ENCODE results near the gene CHKA. TPM values are rescaled to one million over a fixed set of nuclear protein-coding genes. Genes with fewer than 3 reads are reported as not detected.

CHKA gene
- total RNA-seq, 2 donors from 2014 or later: 11.6 to 16.7 TPM

- Mint-ChIP-seq H3K36me3 (ENCODE audit: insufficient read depth in 2 of 2) (no peaks in the 10 kb centered on the region), H3K27me3 (ENCODE audit: low read depth) (no peaks in the 10 kb centered on the region), H3K27ac (no peak overlapping the region), H3K4me3 (no peak overlapping the region), H3K9me3 (no peaks in the 10 kb centered on the region), H3K4me1 (ENCODE audit: low read depth) (no peaks in the 10 kb centered on the region)
- ATAC-seq (replicated peaks in 1 of 2) (no peak), DNase-seq (no peak)
Measured at GRCh38 chr11:68150037-68150436, 28.8 kb upstream of the CHKA start.

GRCh38 chr11:68149417-68149816 lies 28.2 kb upstream of the CHKA start:
- no peak overlapping the region for H3K27ac Mint-ChIP-seq
- no peaks in the 10 kb centered on the region for H3K36me3 Mint-ChIP-seq (ENCODE audit: insufficient read depth in 2 of 2)
- ATAC-seq (replicated peaks in 1 of 2) (no peak), DNase-seq (no peak)
- no peaks in the 10 kb centered on the region for H3K9me3 Mint-ChIP-seq
- no peaks in the 10 kb centered on the region for H3K27me3 Mint-ChIP-seq (ENCODE audit: low read depth)
- no peaks in the 10 kb centered on the region for H3K4me1 Mint-ChIP-seq (ENCODE audit: low read depth)
- no peak overlapping the region for H3K4me3 Mint-ChIP-seq

GRCh38 chr11:68148879-68149278 lies 27.7 kb upstream of the CHKA start:
- Mint-ChIP-seq H3K4me1 (ENCODE audit: low read depth) (no peaks in the 10 kb centered on the region), H3K27me3 (ENCODE audit: low read depth) (no peaks in the 10 kb centered on the region), H3K4me3 (no peak overlapping the region), H3K36me3 (ENCODE audit: insufficient read depth in 2 of 2) (no peaks in the 10 kb centered on the region), H3K27ac (no peak overlapping the region), H3K9me3 (no peaks in the 10 kb centered on the region)
- no peak for DNase-seq
- no peak for ATAC-seq (replicated peaks in 1 of 2)

GRCh38 chr11:68148071-68148805 lies 27.1 kb upstream of the CHKA start:
- ATAC-seq (replicated peaks in 1 of 2): no peak
- no peak overlapping the region for H3K4me3 Mint-ChIP-seq
- no peaks in the 10 kb centered on the region for H3K9me3 Mint-ChIP-seq

GRCh38 chr11:68146704-68147474 lies 25.7 kb upstream of the CHKA start:
- ATAC-seq (replicated peaks in 1 of 2) (no peak), DNase-seq (no peak)
- H3K27ac Mint-ChIP-seq: no peak overlapping the region
- peaks cover 8% of the 10 kb centered on the region for H3K4me1 Mint-ChIP-seq (ENCODE audit: low read depth)
- no peaks in the 10 kb centered on the region for H3K27me3 Mint-ChIP-seq (ENCODE audit: low read depth)
- no peaks in the 10 kb centered on the region for H3K36me3 Mint-ChIP-seq (ENCODE audit: insufficient read depth in 2 of 2)
- H3K9me3 Mint-ChIP-seq: no peaks in the 10 kb centered on the region
- H3K4me3 Mint-ChIP-seq: no peak overlapping the region

More at GRCh38 chr11:68148071-68148805, 27.1 kb upstream of the CHKA start:
- Mint-ChIP-seq H3K27ac (no peak overlapping the region), H3K4me1 (ENCODE audit: low read depth) (no peaks in the 10 kb centered on the region), H3K36me3 (ENCODE audit: insufficient read depth in 2 of 2) (no peaks in the 10 kb centered on the region), H3K27me3 (ENCODE audit: low read depth) (no peaks in the 10 kb centered on the region)
- no peak for DNase-seq

GRCh38 chr11:68146010-68146540 lies 24.9 kb upstream of the CHKA start:
- H3K27me3 Mint-ChIP-seq (ENCODE audit: low read depth): no peaks in the 10 kb centered on the region
- ATAC-seq (replicated peaks in 1 of 2) (no peak), DNase-seq (no peak)
- no peak overlapping the region for H3K4me3 Mint-ChIP-seq
- no peak overlapping the region for H3K27ac Mint-ChIP-seq
- H3K9me3 Mint-ChIP-seq: no peaks in the 10 kb centered on the region
- H3K36me3 Mint-ChIP-seq (ENCODE audit: insufficient read depth in 2 of 2): no peaks in the 10 kb centered on the region
- peaks cover 14% of the 10 kb centered on the region for H3K4me1 Mint-ChIP-seq (ENCODE audit: low read depth)

- no peaks in the 10 kb centered on the region for H3K36me3 Mint-ChIP-seq (ENCODE audit: insufficient read depth in 2 of 2)
- ATAC-seq (replicated peaks in 1 of 2) (no peak), DNase-seq (no peak)
- H3K27ac Mint-ChIP-seq: no peak overlapping the region
- peaks cover 14% of the 10 kb centered on the region for H3K4me1 Mint-ChIP-seq (ENCODE audit: low read depth)
- H3K27me3 Mint-ChIP-seq (ENCODE audit: low read depth): no peaks in the 10 kb centered on the region
- no peaks in the 10 kb centered on the region for H3K9me3 Mint-ChIP-seq
- no peak overlapping the region for H3K4me3 Mint-ChIP-seq
Measured at GRCh38 chr11:68145120-68145866, 24.1 kb upstream of the CHKA start.

GRCh38 chr11:68143310-68143689 lies 22.1 kb upstream of the CHKA start:
- H3K9me3 Mint-ChIP-seq: no peaks in the 10 kb centered on the region
- ATAC-seq (replicated peaks in 1 of 2): no peak
- no peaks in the 10 kb centered on the region for H3K27me3 Mint-ChIP-seq (ENCODE audit: low read depth)
- no peak for DNase-seq
- no peaks in the 10 kb centered on the region for H3K36me3 Mint-ChIP-seq (ENCODE audit: insufficient read depth in 2 of 2)
- H3K4me3 Mint-ChIP-seq: no peak overlapping the region
- H3K4me1 Mint-ChIP-seq (ENCODE audit: low read depth): peaks cover 14% of the 10 kb centered on the region
- no peak overlapping the region for H3K27ac Mint-ChIP-seq

GRCh38 chr11:68142441-68143309 lies 21.5 kb upstream of the CHKA start:
- no peaks in the 10 kb centered on the region for H3K27me3 Mint-ChIP-seq (ENCODE audit: low read depth)
- peaks cover 14% of the 10 kb centered on the region for H3K4me1 Mint-ChIP-seq (ENCODE audit: low read depth)
- no peak for ATAC-seq (replicated peaks in 1 of 2)
- peak overlapping the region; percentile 47 to 63 for H3K4me3 Mint-ChIP-seq
- H3K36me3 Mint-ChIP-seq (ENCODE audit: insufficient read depth in 2 of 2): no peaks in the 10 kb centered on the region
- DNase-seq: no peak
- H3K27ac Mint-ChIP-seq: no peak overlapping the region
- no peaks in the 10 kb centered on the region for H3K9me3 Mint-ChIP-seq

GRCh38 chr11:68142028-68142412 lies 20.8 kb upstream of the CHKA start:
- H3K4me3 Mint-ChIP-seq: peak overlapping the region; percentile 47 to 63
- no peaks in the 10 kb centered on the region for H3K36me3 Mint-ChIP-seq (ENCODE audit: insufficient read depth in 2 of 2)
- ATAC-seq (replicated peaks in 1 of 2): peak; percentile 90 to 93
- peak overlapping the region; percentile 80 for H3K27ac Mint-ChIP-seq
- H3K9me3 Mint-ChIP-seq: no peaks in the 10 kb centered on the region
- peaks cover 14% of the 10 kb centered on the region for H3K4me1 Mint-ChIP-seq (ENCODE audit: low read depth)
- no peaks in the 10 kb centered on the region for H3K27me3 Mint-ChIP-seq (ENCODE audit: low read depth)
- peak; percentile 67 to 69 for DNase-seq

GRCh38 chr11:68141246-68142027 lies 20.2 kb upstream of the CHKA start:
- no peak for DNase-seq
- Mint-ChIP-seq H3K4me3 (peak overlapping the region; percentile 47 to 63), H3K36me3 (ENCODE audit: insufficient read depth in 2 of 2) (no peaks in the 10 kb centered on the region), H3K27me3 (ENCODE audit: low read depth) (no peaks in the 10 kb centered on the region), H3K9me3 (no peaks in the 10 kb centered on the region), H3K27ac (peak overlapping the region; percentile 80), H3K4me1 (ENCODE audit: low read depth) (peaks cover 14% of the 10 kb centered on the region)
- ATAC-seq (replicated peaks in 1 of 2): no peak

Data from activated T-cell treated with anti-CD3 and anti-CD28 coated beads, Interleukin-2, amount 50 U/mL, for 72 hours (primary cell).